Activated naive CD8-positive, alpha-beta T cell treated with anti-CD3 and anti-CD28 coated beads, Interleukin-2, amount 50 U/mL, for 24 hours (primary cell): Measurements from ENCODE around the gene TYMP.
A peak's percentile ranks its signal among the peaks of the same experiment; 100 is the strongest.

Experiments used
- ATAC-seq: fragments of 150-1000 bp; cut with Tn5 transposase; one replicate; pipeline ENCODE4 v1.10.0; 2021
- DNase-seq: peaks from one replicate; pipeline ENCODE4 v3.0.0; 2021
- H3K27ac Mint-ChIP-seq: one replicate; pipeline ENCODE4 v1.8.0; 2021; ENCODE audit warnings: mild to moderate bottlenecking, mixed read lengths
- H3K27me3 Mint-ChIP-seq: one replicate; pipeline ENCODE4 v1.8.0; 2021; ENCODE audit warnings: mixed read lengths
- H3K36me3 Mint-ChIP-seq: one replicate; pipeline ENCODE4 v1.8.0; 2021; ENCODE audit warnings: low read depth, mixed read lengths
- H3K4me1 Mint-ChIP-seq: one replicate; pipeline ENCODE4 v1.8.0; 2021; ENCODE audit warnings: mixed read lengths
- H3K4me3 Mint-ChIP-seq: one replicate; pipeline ENCODE4 v1.8.0; 2021; ENCODE audit warnings: mild to moderate bottlenecking, moderate library complexity, mixed read lengths
- H3K9me3 Mint-ChIP-seq: one replicate; pipeline ENCODE4 v1.8.0; 2021; ENCODE audit warnings: mixed read lengths

The TYMP gene, protein sequence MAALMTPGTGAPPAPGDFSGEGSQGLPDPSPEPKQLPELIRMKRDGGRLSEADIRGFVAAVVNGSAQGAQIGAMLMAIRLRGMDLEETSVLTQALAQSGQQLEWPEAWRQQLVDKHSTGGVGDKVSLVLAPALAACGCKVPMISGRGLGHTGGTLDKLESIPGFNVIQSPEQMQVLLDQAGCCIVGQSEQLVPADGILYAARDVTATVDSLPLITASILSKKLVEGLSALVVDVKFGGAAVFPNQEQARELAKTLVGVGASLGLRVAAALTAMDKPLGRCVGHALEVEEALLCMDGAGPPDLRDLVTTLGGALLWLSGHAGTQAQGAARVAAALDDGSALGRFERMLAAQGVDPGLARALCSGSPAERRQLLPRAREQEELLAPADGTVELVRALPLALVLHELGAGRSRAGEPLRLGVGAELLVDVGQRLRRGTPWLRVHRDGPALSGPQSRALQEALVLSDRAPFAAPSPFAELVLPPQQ

DNA sequence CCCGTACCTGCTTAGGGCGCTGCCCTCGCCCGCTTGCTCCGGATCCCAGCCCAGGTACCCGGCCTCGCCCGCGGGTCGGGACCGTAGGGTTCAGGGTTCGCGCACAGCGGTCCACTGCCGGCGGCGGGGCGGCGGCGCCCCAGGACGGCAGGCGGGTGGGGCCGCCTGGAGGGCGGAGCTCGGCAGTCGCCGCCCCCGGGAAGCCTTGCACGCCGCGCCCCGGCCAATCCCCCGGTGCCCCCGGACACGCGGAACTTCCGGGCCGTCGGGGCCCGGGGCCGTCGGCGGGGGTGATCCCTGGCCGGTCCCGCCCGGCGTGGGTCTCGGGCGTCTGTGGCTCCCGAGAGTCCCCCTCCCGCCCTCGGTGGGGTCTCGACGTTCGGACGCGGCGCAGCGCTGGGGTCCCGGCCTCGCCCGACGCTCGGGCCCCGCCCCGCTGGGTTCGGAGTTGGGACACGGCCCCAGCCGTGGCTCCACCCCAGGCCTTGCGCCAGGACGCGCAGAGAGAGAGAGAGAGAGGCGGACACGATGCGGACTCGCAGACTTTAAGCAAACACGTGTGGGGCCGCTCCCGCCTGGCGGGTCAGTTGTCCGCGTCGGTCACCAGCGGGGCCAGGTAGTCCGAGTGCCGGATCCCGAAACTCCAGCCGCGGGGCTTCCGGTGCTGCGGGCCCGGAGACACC, at the start of gene TYMP:
TSS of gene TYMP (minus strand) at position 116 of the 683 bp plus-strand sequence. CDS start 303 bp downstream, outside the sequence.
- peaks cover 5% of the 10 kb centered on the region for H3K36me3 Mint-ChIP-seq
- DNase-seq (peak; percentile 83), ATAC-seq (peak; percentile 18)
- H3K4me3 Mint-ChIP-seq = peak within 1 kb of the TSS; percentile 88
- H3K27me3 Mint-ChIP-seq = no peaks in the 10 kb centered on the region
- no peaks in the 10 kb centered on the region for H3K9me3 Mint-ChIP-seq
- peak within 1 kb of the TSS; percentile 94 for H3K27ac Mint-ChIP-seq
- H3K4me1 Mint-ChIP-seq = peaks cover 42% of the 10 kb centered on the region

DNA sequence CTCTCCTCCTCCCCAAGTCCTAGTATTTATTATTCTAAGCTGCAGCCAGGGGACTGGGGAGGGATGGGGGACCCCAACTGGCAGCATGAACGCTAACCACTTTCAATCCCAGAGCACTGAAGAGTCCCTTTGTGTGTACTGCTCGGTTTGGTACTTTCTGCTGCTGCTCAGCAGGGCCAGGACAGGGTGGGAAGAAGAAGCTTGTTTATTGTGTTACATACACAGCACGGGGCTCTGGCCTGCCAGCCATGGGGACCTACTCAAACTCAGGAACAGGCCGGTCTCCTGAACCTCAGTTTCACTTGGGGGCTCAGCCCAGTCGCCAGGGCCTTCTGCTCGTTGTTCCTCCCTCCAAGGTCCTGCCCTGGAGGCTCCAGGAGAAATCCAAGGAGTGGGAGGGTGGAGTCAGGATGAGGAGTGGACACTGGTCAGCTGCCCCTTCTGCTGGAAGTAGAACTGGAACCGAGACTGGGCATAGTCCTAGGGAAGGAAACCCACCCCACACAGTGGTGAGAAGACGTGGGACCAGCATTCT, 49.0 kb upstream of the TYMP start:
- Mint-ChIP-seq H3K4me1 (peaks cover 30% of the 10 kb centered on the region), H3K36me3 (peaks cover 5% of the 10 kb centered on the region), H3K27ac (no peak overlapping the region), H3K27me3 (no peaks in the 10 kb centered on the region), H3K9me3 (no peaks in the 10 kb centered on the region), H3K4me3 (no peak overlapping the region)
- ATAC-seq (no peak), DNase-seq (no peak)

DNA sequence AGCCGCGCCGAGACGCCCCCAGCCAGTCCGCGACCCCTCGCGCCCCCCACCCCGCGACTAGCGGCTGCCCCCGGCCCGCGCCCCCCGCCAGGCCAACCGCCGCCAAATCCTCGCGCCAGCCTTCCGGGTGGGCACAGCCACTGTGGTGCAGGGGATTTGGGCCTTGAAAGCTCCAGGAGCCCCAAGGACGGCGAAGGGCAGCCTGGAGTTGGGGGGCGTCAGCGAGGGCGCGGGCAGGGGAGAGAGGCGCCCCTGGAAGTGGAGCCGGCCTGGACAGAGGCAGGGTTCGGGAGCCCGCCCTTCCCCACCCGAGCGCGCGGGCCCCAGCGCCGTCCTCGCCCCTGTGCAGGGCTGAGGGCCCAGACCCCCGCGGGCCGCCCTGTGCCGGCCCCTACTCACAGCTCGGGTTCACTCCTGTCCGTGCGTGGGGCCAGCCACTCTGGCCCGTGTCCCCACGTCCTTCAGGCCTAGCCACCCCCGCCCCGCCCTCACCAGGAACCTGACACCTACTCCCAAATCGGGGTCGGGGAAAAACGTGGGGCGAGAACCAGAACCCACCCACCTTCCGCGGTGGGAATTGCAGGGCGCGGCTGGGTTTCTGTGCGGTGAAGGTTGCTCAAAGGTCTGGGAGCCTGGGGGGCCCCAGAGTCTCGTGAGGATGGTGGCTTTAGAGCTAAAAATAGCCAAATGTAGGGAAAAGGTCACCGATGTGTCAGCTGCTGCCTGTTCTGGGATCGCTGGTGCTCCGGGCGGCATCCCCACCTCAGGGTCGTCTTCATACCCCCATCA, 48.4 kb upstream of the TYMP start, which contains the start of gene CPT1B:
TSS of gene CPT1B (minus strand) at position 441 of the 789 bp plus-strand sequence. CDS start 512 bp downstream, outside the sequence.
- Mint-ChIP-seq H3K9me3 (no peaks in the 10 kb centered on the region), H3K4me1 (peaks cover 23% of the 10 kb centered on the region), H3K4me3 (no peak within 1 kb of the TSS), H3K27me3 (no peaks in the 10 kb centered on the region), H3K36me3 (peaks cover 5% of the 10 kb centered on the region), H3K27ac (no peak within 1 kb of the TSS)
- DNase-seq = no peak
- no peak for ATAC-seq

DNA sequence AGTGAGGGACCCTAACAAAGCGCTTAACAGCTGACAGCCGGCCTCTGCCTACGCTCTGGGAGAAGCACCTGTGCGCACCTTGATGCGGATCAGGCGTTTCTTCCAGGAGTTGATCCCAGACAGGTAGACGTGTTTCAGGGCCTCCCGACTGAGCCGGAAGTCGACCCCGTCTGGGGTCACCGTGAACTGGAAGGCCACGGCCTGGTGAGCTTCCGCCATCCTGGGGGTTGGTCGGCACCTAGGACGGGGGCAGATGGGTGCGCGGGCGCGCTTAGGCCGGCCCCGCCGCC, 47.8 kb upstream of the TYMP start:
- H3K27me3 Mint-ChIP-seq = no peaks in the 10 kb centered on the region
- peaks cover 5% of the 10 kb centered on the region for H3K36me3 Mint-ChIP-seq
- no peak for DNase-seq
- ATAC-seq = no peak
- H3K9me3 Mint-ChIP-seq = no peaks in the 10 kb centered on the region
- H3K4me3 Mint-ChIP-seq = no peak overlapping the region
- H3K27ac Mint-ChIP-seq = no peak overlapping the region
- H3K4me1 Mint-ChIP-seq = peaks cover 23% of the 10 kb centered on the region

DNA sequence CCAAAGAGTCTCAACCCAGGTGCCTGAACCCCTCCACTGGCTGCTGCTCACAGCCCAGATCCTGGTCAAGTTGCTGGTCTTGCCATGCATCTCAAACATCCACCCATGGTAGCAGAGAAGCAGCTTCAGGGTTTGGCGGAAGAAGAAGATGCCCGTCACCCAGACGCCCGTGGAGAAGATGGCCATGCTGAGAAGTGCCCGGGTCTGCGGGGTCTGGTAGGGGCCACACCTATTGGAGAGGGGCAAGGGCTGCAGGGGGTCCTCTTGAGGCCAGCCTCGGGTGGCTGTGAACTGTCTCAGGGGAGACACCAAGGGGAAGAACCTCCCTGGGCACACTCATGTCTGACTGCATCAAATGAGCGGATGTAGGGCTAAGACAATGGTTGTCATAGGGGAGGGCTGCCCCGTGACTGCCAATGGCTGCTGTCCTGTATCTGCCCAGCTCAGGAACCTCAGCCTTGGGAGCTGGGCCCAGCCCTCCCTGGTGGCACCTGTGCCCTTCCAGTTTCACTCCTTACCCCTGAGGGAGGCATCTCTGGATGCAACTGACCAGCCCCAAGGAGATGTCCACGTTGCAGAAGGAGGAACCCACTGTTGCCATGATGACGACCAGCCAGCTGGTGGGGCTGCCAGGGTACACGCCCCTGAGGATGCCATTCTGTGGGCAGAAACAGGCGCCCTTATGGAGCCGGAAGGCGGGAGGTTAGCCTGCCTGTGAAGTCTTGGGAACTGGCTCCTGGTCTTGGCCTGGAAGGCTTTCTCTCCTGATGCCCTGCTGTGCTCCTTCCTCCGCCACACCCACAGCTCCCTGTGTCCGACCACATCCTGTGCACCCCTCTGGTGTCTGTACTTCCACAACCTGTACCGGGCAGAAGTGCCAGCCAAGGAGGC, 47.2 kb upstream of the TYMP start:
- H3K4me3 Mint-ChIP-seq = no peak overlapping the region
- no peaks in the 10 kb centered on the region for H3K27me3 Mint-ChIP-seq
- no peaks in the 10 kb centered on the region for H3K9me3 Mint-ChIP-seq
- ATAC-seq (no peak), DNase-seq (no peak)
- peaks cover 5% of the 10 kb centered on the region for H3K36me3 Mint-ChIP-seq
- H3K27ac Mint-ChIP-seq = no peak overlapping the region
- peaks cover 23% of the 10 kb centered on the region for H3K4me1 Mint-ChIP-seq

DNA sequence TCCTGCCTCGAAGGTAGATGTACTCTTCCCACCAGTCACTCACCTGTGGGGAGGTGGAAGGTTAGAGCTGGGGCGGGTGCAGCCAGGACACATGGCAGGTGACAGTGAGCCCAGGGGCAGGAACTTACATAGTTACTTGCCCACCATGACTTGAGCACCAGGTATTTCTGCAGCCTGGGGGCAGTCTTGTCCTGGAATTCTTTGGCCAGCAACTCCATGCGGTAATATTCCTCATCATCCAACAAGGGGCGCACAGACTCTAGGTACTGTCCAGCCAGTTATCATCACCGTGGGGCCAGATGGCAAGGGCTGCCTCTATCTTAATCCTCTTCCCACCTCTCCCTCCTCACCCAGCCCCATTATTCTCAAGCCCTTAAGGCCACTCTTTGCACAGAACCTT, 46.3 kb upstream of the TYMP start:
- ATAC-seq (no peak), DNase-seq (no peak)
- H3K27ac Mint-ChIP-seq = no peak overlapping the region
- no peak overlapping the region for H3K4me3 Mint-ChIP-seq
- no peaks in the 10 kb centered on the region for H3K9me3 Mint-ChIP-seq
- H3K36me3 Mint-ChIP-seq = peaks cover 9% of the 10 kb centered on the region
- H3K4me1 Mint-ChIP-seq = peaks cover 17% of the 10 kb centered on the region
- H3K27me3 Mint-ChIP-seq = no peaks in the 10 kb centered on the region

DNA sequence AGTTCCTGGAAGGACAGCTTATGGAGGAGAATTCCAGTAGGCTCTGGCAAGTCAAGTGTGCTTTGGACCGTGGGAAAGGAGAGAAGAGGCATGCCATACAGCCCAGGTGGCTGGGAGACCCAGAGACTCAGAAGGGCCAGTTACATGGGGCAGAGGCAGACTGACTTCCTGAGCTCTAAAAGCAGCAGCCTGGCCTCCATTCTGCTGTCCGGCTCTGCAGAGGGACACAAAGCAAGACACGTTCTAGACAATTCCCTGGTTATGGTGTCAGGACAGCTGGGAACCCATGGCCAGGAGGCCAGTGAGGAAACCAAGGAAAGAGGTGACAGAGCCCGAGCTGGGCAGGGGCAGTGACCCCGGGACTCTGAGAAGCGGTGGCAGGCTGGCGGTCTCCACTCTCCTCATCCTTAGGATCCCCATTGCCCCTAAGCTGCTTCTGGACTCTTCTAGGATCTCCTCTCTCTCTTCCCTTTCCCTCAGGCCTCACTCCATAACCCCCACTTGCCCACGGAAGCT, 45.7 kb upstream of the TYMP start:
- DNase-seq (no peak), ATAC-seq (no peak)
- Mint-ChIP-seq H3K27me3 (no peaks in the 10 kb centered on the region), H3K9me3 (no peaks in the 10 kb centered on the region), H3K27ac (no peak overlapping the region), H3K4me3 (no peak overlapping the region), H3K36me3 (peaks cover 14% of the 10 kb centered on the region), H3K4me1 (peaks cover 14% of the 10 kb centered on the region)

DNA sequence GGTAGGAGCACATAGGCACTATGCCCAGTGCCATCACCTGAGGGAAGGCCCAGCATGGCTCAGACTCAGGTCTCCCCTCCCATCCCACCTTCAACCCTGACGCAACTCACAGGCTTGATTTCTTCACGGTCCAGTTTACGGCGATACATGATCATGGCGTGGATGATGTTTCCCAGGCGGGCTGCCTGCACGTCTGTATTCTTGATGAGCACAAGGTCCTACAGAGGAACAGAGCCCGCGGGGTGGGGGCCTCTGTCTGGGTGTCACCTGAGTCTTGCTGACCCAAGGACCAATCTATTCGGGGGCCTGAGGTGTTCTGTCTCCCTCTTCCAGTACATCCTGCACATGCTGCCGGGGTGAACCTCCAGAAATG, 44.6 kb upstream of the TYMP start:
- no peak for ATAC-seq
- H3K4me3 Mint-ChIP-seq = no peak overlapping the region
- no peak for DNase-seq
- H3K36me3 Mint-ChIP-seq = peaks cover 13% of the 10 kb centered on the region
- H3K4me1 Mint-ChIP-seq = peaks cover 9% of the 10 kb centered on the region
- no peaks in the 10 kb centered on the region for H3K9me3 Mint-ChIP-seq
- H3K27ac Mint-ChIP-seq = no peak overlapping the region
- no peaks in the 10 kb centered on the region for H3K27me3 Mint-ChIP-seq

DNA sequence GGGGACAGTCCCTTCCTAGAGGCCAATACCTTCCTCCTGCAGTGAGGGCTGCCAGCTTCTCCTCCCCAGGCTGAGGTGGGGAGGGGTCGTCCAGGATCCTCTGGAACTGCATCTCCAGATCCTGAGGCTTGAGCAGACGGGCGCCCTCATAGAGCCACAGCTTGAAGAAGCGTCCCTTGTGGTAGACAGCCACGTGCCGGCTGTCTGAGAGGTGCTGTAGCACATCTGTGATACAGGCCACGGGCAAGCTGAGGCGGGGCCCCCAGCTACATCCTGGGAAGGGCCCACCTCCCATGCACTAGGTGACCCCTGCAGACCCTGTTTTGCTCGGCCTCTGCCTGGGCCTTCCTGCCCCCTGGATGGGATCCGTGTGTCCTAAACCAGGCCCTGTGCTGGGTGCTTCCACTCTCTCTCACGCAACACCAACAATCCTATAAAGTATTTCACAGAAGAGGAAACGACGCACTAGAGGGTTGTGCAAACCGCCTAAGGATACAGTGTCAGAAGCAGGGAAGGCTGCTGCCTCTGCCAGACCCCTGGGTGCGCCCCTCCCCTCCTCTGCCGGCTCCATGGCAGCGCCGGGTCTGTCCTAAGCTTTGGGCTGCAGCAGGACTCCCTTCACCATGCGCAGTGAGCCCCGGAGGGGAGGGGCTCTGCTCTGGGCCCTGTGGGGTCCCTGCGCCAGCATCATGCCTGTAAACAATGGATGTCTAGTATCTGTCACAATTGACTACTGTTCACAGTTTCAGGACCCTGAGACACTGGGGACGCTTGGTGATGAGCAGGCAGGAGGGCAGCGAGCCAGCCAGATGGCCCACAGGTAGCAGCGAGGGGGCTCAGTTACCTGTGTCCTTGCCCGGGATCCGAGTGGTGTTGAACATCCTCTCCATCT, 43.9 kb upstream of the TYMP start:
- no peak for ATAC-seq
- Mint-ChIP-seq H3K36me3 (peaks cover 14% of the 10 kb centered on the region), H3K9me3 (no peaks in the 10 kb centered on the region), H3K4me1 (peaks cover 8% of the 10 kb centered on the region), H3K27me3 (no peaks in the 10 kb centered on the region), H3K4me3 (no peak overlapping the region), H3K27ac (no peak overlapping the region)
- no peak for DNase-seq

DNA sequence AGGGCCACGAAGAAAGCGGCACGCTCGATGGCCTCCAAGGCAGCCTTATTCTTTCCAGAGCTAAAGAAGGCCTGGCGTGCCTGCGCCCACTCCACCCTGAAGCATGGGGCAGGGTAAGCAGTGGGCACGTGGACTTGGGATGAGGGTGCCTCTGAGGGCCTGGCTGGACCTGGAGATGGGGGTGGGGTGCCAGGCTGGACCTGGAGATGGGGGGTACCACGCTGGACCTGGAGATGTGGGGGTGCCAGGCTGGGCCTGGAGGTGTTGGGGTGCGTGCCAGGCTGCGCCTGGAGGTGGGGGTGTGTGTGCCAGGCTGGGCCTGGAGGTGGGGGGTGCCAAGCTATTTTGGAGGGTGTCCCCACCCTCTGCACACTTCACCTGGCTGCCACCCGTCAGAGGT, 43.2 kb upstream of the TYMP start:
- Mint-ChIP-seq H3K9me3 (no peaks in the 10 kb centered on the region), H3K36me3 (peaks cover 17% of the 10 kb centered on the region), H3K4me1 (peaks cover 4% of the 10 kb centered on the region), H3K4me3 (no peak overlapping the region), H3K27ac (no peak overlapping the region), H3K27me3 (no peaks in the 10 kb centered on the region)
- DNase-seq (no peak), ATAC-seq (no peak)

DNA sequence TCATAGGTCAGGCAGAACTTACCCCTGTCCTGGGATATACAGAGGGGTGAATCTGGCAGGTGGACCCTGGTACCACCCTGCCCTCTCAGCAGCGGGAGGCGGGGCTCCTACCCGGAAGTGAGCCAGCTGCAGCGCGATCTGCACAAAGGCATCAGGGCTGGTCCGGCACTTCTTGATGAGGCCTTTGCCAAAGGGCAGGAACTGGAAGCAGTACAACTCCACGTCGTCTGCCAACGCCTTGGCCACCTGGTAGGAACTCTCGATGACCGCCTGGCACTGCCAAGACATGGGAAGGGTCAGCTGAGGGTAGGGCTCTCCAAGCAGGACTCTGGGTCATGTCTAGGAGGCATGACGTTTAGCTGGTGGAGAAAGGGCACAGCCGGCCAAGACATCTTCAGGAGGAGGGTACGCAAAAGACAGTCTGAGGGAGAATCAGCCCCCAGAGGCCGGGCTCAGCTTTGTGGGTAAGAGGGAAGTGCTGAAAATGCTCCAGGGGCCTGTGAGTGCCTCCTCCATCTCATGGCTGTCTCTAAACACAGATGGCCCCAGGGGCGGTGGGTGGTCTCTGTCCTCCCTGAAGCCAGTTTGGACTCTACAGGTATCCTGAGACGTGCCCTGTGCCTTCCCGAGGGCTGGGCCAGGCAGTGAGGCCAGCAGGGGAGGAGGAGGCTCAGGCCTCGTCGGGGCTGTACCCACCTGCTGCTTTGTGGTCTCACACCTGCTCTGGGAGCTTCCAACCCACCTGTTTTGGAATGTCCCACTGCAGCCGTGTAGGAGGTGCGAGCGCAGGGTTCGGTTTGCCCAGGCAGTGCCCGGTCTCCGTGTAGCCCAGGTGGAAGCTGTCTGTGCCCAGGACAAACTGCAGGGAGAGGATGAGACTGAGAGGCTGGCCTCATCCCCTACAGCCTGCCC, 41.7 kb upstream of the TYMP start:
- H3K27me3 Mint-ChIP-seq = no peaks in the 10 kb centered on the region
- no peak for DNase-seq
- no peak overlapping the region for H3K4me3 Mint-ChIP-seq
- no peak overlapping the region for H3K27ac Mint-ChIP-seq
- ATAC-seq = no peak
- no peaks in the 10 kb centered on the region for H3K4me1 Mint-ChIP-seq
- no peaks in the 10 kb centered on the region for H3K9me3 Mint-ChIP-seq
- peaks cover 21% of the 10 kb centered on the region for H3K36me3 Mint-ChIP-seq

DNA sequence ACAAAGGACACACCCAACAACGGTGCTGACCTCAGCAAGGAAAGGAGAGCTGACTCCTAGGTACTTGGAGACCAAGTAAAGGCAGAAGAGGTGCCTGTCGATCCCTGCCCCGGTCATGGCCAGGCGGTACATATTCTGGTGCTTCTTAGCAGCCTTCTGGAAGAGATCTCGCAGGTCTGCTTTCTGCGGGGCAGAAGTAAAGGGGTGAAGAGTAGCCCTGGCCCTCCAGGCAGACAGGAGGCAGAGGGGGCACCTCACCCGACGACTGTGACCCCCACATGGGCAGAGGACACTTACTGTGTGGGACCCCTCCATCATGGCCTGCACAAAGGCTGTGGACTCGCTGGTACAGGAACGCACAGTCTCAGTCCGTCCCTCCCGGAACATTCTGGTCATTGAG, 41.0 kb upstream of the TYMP start:
- ATAC-seq (no peak), DNase-seq (no peak)
- H3K27me3 Mint-ChIP-seq = no peaks in the 10 kb centered on the region
- no peak overlapping the region for H3K4me3 Mint-ChIP-seq
- no peaks in the 10 kb centered on the region for H3K4me1 Mint-ChIP-seq
- no peaks in the 10 kb centered on the region for H3K9me3 Mint-ChIP-seq
- no peak overlapping the region for H3K27ac Mint-ChIP-seq
- H3K36me3 Mint-ChIP-seq = peaks cover 21% of the 10 kb centered on the region
